GM19467 (cell line): Measurements from ENCODE around the gene BTNL3.
"Not testable (repeated sequence)": the region's sequence is repeated elsewhere in the genome, so short reads cannot be mapped to it uniquely, and the experiment has no call there.

Experiments
- ATAC-seq: cut with Tn5 transposase; IDR thresholded peaks from one replicate; pipeline ENCODE4 v1.9.1; 2021; ENCODE audit warnings: mild to moderate bottlenecking, moderate library complexity; ENCODE audit not compliant: unreplicated experiment

BTNL3 gene

DNA sequence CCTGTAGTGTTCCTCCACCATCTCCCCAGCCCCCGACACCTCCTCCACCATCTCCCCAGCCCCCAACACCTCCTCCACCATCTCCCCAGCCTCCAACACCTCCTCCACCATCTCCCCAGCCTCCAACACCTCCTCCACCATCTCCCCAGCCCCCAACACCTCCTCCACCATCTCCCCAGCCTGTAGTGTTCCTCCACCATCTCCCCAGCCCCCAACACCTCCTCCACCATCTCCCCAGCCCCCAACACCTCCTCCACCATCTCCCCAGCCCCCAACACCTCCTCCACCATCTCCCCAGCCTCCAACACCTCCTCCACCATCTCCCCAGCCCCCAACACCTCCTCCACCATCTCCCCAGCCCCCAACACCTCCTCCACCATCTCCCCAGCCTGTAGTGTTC lies 57.2 kb downstream of the BTNL3 start:
- not testable (repeated sequence) for ATAC-seq

DNA sequence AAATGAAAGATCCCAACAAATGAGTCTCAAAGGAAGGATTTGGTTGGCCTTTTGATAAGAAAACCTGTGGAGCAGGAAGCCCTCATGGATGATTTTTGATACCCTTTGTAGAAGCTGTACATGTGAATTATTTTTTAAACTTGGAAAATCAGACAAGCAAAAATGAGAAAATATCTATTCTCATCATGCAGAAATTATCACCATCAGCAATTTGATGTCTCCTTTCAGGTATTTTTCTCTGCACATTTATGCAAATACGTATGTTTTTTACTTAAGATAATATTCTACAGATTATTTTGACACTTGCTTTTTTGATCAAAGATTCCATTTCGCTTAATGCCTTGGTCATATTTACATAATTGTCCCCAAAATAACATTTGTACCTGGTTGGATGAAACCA lies 58.6 kb downstream of the BTNL3 start:
- ATAC-seq = no peak

DNA sequence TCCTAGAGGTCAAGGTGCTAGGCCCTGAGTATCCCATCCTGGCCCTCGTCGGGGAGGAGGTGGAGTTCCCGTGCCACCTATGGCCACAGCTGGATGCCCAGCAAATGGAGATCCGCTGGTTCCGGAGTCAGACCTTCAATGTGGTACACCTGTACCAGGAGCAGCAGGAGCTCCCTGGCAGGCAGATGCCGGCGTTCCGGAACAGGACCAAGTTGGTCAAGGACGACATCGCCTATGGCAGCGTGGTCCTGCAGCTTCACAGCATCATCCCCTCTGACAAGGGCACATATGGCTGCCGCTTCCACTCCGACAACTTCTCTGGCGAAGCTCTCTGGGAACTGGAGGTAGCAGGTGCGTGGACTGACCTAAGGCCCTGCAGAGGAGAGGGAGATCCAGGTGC lies 59.3 kb downstream of the BTNL3 start:
- ATAC-seq = no peak

DNA sequence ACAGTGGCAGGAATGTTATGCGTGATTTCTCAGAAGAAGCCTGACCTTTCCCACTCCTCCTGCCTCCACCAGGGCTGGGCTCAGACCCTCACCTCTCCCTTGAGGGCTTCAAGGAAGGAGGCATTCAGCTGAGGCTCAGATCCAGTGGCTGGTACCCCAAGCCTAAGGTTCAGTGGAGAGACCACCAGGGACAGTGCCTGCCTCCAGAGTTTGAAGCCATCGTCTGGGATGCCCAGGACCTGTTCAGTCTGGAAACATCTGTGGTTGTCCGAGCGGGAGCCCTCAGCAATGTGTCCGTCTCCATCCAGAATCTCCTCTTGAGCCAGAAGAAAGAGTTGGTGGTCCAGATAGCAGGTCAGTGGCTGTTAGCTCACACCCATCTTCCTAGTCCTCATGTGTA lies 61.4 kb downstream of the BTNL3 start:
- ATAC-seq = no peak

DNA sequence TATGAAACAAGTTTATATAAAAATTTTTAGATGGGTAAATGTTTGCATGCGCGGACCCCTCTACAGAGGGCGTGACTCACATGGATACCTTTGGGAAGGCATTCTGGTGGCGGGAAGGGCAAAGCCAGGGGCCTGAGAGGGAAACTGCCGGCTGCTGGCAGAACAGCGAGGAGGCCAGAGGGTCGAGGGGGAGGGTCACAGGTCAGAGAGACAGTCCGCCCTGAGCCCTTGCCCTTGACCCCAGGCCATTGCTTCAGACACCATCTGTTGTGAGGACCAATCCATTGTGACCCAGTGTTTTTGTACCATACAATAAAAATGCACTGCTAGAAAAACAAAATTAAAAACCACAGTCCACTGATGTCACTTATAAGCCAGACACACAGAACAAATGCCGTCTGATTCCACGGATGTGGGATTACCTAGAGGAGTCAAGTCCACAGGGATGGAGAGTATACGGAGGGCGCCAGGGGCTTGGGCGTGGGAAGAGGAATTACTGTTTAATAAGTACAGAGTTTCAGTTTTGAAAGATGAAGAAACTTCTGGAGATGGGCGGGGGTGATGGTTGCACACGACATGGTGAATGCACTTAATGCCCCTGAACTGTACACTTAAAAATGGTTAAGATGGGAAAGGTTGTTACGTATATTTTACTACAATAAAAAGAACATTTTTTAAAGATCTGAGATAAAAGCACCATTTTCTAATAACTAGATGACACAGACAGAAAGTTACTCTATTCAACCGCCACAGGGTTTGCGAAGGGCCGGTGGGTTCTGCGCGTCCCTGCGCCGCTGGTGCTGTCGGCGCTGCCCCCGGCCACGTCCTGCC lies 63.4 kb downstream of the BTNL3 start:
- ATAC-seq = no peak

DNA sequence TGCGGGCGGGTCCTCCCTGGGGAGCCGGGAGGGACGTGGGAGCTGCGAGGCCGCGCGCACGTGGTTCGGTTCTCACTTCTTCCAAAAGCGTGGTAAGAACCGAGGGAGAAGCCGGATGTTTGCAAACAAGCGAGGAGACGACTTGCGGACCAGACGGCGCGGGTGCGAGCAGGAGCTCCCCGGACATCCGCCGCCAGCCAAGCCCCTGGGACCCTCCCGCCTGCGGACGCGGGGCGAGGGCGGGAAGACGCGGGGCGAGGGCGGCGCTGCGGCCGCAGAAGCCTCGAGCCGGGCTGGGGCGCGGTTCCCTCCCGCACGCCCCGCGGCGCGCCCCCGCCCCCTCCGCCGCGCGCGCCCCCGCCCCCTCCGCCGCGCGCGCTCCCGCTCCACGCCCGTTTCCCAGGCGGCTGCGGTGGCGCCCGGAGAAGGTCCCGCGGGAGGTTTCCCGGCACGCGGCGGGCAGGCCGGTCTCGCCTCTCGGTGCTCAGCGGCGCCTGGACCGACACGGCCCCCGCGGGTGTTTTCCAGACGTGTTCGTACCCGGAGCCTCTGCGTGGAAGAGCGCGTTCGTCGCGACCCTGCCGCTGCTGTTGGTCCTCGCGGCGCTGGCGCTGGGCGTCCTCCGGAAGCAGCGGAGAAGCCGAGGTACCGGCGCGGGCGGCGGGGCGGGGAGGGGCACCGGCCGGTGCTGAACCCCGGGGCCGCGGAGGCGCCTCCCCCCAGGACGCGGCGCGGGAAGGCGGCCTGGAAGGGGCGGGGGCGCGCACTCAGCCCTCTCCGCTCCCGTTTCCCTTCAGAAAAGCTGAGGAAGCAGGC lies 64.2 kb downstream of the BTNL3 start:
- ATAC-seq = no peak

DNA sequence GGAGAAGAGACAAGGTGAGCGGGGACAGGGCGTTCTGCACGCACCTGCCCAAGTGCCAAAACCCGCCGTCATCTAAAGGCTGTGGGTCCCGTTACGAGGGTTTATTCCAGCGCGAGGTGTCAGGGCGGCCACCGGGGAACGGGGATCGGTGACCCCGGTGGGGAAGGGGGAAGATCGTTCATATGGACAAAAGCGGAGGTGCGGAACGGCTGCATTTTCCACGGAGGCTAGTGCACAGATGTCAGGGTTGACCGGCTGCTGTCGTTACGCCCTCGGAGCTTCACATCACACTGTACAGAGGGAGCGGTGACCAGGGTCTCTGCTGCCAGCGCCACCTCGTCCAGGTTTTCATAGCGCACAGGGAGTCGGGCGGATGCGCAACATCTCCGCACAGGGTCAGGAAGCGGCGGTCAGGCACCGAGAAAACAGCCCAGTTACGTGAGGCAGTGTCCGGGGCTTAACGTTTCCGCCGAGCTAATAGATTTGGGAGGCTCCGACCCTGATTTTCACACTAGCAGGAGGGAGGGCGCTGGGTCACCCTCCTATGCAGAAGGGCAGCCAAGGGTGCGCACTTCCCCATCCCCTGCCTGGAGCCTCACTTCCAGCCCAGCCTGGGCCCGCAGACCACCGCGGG lies 65.0 kb downstream of the BTNL3 start:
- ATAC-seq = no peak

DNA sequence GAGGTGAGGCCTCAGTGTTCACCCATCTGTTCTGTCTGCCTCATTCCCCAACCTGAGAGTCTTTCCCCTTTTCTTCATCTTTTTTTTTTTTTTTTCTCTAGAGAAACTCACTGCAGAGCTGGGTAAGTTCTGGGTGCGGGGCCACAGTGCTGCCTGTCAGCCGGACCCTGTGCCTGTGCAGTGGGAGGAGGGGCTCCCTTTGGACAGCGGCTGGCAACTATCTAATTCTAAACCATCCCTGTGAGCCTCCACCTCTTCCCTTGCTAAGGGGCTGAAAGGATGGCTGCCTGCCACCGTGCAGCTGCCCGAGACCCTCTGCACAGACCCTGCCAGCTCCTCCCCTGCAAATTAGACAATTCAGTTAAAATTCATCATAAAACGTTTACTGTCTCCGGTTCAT lies 65.5 kb downstream of the BTNL3 start:
- ATAC-seq = no peak

DNA sequence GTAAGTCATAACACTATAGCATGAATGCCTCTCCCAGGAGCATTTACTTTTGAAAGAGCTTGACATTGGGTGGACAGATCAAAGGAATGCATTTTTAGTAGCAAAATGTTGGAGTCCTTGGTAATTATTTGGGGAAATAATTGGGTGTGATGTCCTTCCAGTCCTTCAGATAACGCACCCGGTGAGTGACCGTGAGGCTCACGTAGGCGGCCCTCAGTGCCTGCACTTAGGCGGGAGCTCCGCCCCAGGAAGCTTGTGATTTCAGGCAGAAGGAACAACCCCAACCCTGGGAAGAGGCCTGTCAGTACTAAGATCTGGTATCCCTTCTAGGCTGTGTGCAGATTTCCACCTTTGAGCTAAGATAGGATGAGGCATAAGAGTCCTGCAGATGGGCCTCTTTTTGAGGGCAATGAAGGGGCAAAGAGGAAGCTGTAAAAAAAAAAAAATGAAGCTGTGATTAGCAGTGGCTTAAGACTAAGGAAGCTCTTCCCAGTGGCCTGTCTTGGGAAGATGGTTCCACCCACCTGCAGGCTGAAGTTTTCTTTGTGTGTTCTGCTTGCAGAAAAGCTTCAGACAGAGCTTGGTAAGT lies 66.3 kb downstream of the BTNL3 start:
- ATAC-seq = no peak
